Measurements from ENCODE around the gene CD48. TPM values are rescaled to one million over a fixed set of nuclear protein-coding genes. Genes with fewer than 3 reads are reported as not detected.

The CD48 gene
- total RNA-seq, 1 experiment from 2014 or later: 0.20 TPM

DNA sequence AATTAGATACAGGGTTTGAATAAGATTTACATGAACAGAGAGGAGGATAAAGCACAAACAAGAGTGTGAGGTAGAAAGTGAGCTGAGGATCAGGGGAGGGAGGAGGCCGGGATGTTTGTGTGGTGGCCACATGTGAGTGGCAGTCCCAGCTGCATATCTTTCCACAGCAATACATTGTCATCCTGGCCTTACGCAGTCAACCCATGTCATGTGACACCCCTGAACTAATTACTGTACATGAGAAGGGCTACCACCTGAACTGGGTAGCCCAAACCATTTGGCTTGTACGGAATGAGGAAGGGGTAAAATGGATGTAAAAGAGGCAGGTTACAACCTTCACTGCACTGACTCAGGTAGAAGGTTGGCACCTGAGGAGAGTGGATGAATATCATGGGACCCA is 31.6 kb upstream of the CD48 start:
- CTCF ChIA-PET: no interaction called here

DNA sequence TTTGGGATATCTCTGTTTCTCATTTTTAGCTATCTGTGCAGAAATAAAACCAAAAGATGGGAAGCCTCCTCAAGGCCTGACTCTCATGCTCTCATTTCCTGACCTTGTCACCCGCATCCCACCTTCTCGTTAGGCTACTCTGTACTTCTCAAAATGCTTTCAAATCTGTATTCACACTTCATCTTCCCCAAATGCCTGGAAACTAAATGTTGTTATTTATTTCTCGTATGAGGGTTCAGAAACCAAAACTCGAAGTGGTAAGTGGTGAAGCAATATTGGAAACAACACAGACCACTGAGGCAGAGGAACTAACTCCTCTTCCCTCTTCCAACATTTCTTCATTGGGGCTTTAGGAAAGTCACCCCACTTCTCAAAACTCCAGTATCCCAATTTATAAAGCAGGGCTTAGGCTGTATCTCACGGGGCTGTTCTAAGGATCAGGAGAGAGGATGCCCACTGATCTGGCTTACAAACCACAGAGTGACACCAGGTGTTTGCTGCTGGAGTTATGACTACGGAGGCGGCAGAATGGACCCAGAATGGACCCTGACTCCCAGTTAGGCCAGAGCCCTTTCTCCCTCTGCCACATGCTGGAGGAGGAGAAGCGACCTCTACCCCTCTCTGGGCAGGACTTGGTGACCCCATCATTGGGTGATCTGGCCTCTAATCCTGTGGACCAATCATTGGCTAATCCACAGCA is 31.0 kb upstream of the CD48 start:
- Histone ChIP-seq H3K4me1 (ENCODE audit: control insufficient read depth in 1 of 2, insufficient read depth in 2 of 2, low read length in 2 of 2) (peaks cover 0 to 5% of the 10 kb centered on the region in 2 experiments; a peak in 1 of 4 replicates), H3K4me3 (replicated peaks in 1 of 2; ENCODE audit: low read depth in 1 of 2, low read length in 2 of 2) (no peak overlapping the region), H3K9me2 (ENCODE audit: insufficient read depth) (no peaks in the 10 kb centered on the region), H3K4me2 (ENCODE audit: low read length) (no peak overlapping the region), H3K9ac (ENCODE audit: low read length) (no peak overlapping the region), H3K27me3 (ENCODE audit: insufficient read depth, low read length) (no peaks in the 10 kb centered on the region), H3K27ac (ENCODE audit: low read depth, low read length) (no peak overlapping the region), H2AFZ (ENCODE audit: low read depth, low read length, poor library complexity, severe bottlenecking) (no peak overlapping the region), H3K9me3 (ENCODE audit: control insufficient read depth in 1 of 2, insufficient read depth in 1 of 2, low read depth in 1 of 2, low read length in 2 of 2) (no peaks in the 10 kb centered on the region), H3K36me3 (ENCODE audit: control insufficient read depth in 1 of 2, insufficient read depth in 2 of 2, low read length in 2 of 2) (no peaks in the 10 kb centered on the region), H3K79me2 (ENCODE audit: insufficient read depth, low read length) (no peaks in the 10 kb centered on the region), H4K20me1 (ENCODE audit: insufficient read depth) (no peaks in the 10 kb centered on the region)
- TF ChIP-seq JUND (IDR thresholded peaks at IDR 0.05) (no peak), POLR2AphosphoS5 (IDR thresholded peaks at IDR 0.05; ENCODE audit: low read depth, low read length) (no peak), RAD21 (IDR thresholded peaks at IDR 0.05; ENCODE audit: low read depth) (no peak), CBX3 (IDR thresholded peaks at IDR 0.05; ENCODE audit: low read depth) (no peak), CEBPB (IDR thresholded peaks at IDR 0.05; ENCODE audit: low read depth) (no peak), TCF7L2 (IDR thresholded peaks at IDR 0.05; ENCODE audit: borderline replicate concordance, extremely low read depth, insufficient read depth, insufficient read length) (no peak), ELF1 (IDR thresholded peaks at IDR 0.05; ENCODE audit: borderline replicate concordance, low read depth) (no peak), FOSL1 (IDR thresholded peaks at IDR 0.05; ENCODE audit: low read depth) (no peak), EGR1 (IDR thresholded peaks at IDR 0.05; ENCODE audit: low read depth) (no peak), POLR2A (IDR thresholded peaks at IDR 0.05; ENCODE audit: borderline replicate concordance, extremely low read depth, insufficient read depth, insufficient read length) (no peak), SIN3A (IDR thresholded peaks at IDR 0.05; ENCODE audit: low read depth) (no peak)
- TF ChIP-seq, protein P1, sequence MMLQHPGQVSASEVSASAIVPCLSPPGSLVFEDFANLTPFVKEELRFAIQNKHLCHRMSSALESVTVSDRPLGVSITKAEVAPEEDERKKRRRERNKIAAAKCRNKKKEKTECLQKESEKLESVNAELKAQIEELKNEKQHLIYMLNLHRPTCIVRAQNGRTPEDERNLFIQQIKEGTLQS (IDR thresholded peaks at IDR 0.05): no peak
- ATAC-seq (no peak), DNase-seq (ENCODE audit: low read depth, low spot score) (no peak)
- ChIA-PET RAD21 (ENCODE audit: low non-redundant PET in 1 of 2, low total read pairs in 2 of 2, uncharacterized antibody in 2 of 2, unreplicated experiment in 2 of 2) (no interaction called here), POLR2A (no interaction called here), CTCF (no interaction called here)
- BruUV-seq (replicated peaks): no TSS peak
- intact Hi-C loops (cut with micrococcal nuclease): no loop called here

More for the DNA sequence above, 31.6 kb upstream of the CD48 start:
- ChIA-PET RAD21 (ENCODE audit: low non-redundant PET in 1 of 2, low total read pairs in 2 of 2, uncharacterized antibody in 2 of 2, unreplicated experiment in 2 of 2) (no interaction called here), POLR2A (no interaction called here)
- H3K9me3 ChIP-seq (ENCODE audit: control insufficient read depth in 1 of 2, insufficient read depth in 1 of 2, low read depth in 1 of 2, low read length in 2 of 2): no peaks in the 10 kb centered on the region
- no TSS peak for BruUV-seq (replicated peaks)
- intact Hi-C loops (cut with micrococcal nuclease): no loop called here
- H2AFZ ChIP-seq (ENCODE audit: low read depth, low read length, poor library complexity, severe bottlenecking): no peak overlapping the region
- no peak for ATAC-seq
- no peaks in the 10 kb centered on the region for H3K27me3 ChIP-seq (ENCODE audit: insufficient read depth, low read length)
- TF ChIP-seq JUND (IDR thresholded peaks at IDR 0.05) (no peak), ZNF274 (IDR thresholded peaks at IDR 0.05; ENCODE audit: low read depth, low read length) (no peak), EGR1 (IDR thresholded peaks at IDR 0.05; ENCODE audit: low read depth) (no peak), YY1 (IDR thresholded peaks at IDR 0.05; ENCODE audit: extremely low read depth, insufficient replicate concordance, low read depth, low read length) (no peak), POLR2AphosphoS5 (IDR thresholded peaks at IDR 0.05; ENCODE audit: low read depth, low read length) (no peak), CEBPB (IDR thresholded peaks at IDR 0.05; ENCODE audit: low read depth) (no peak), ELF1 (IDR thresholded peaks at IDR 0.05; ENCODE audit: borderline replicate concordance, low read depth) (no peak), POLR2A (IDR thresholded peaks at IDR 0.05; ENCODE audit: borderline replicate concordance, extremely low read depth, insufficient read depth, insufficient read length) (no peak)
- H3K9me2 ChIP-seq (ENCODE audit: insufficient read depth): no peaks in the 10 kb centered on the region
- H3K4me1 ChIP-seq (ENCODE audit: control insufficient read depth in 1 of 2, insufficient read depth in 2 of 2, low read length in 2 of 2): peaks cover 0 to 5% of the 10 kb centered on the region in 2 experiments; a peak in 1 of 4 replicates
- no peaks in the 10 kb centered on the region for H3K79me2 ChIP-seq (ENCODE audit: insufficient read depth, low read length)
- H3K4me2 ChIP-seq (ENCODE audit: low read length): no peak overlapping the region
- no peaks in the 10 kb centered on the region for H4K20me1 ChIP-seq (ENCODE audit: insufficient read depth)
- DNase-seq (ENCODE audit: low read depth, low spot score): no peak
- no peak overlapping the region for H3K9ac ChIP-seq (ENCODE audit: low read length)
- H3K27ac ChIP-seq (ENCODE audit: low read depth, low read length): no peak overlapping the region
- H3K4me3 ChIP-seq (replicated peaks in 1 of 2; ENCODE audit: low read depth in 1 of 2, low read length in 2 of 2): no peak overlapping the region
- no peaks in the 10 kb centered on the region for H3K36me3 ChIP-seq (ENCODE audit: control insufficient read depth in 1 of 2, insufficient read depth in 2 of 2, low read length in 2 of 2)
